Choroid plexus epithelial cell (primary cell): ENCODE data around the gene EYS.

Source experiments
- DNase-seq: peaks from one replicate; pipeline ENCODE4 v3.0.0-alpha.2; 2010; ENCODE audit warnings: low read depth
- H3K4me3 ChIP-seq: 2 replicates; pipeline ENCODE4 v1.5.1; 2011; ENCODE audit warnings: low read depth, mild to moderate bottlenecking, control low read depth, low read length, moderate library complexity
- TF ChIP-seq, protein P1 (sequence below): conservative IDR thresholded peaks from 2 replicates; pipeline ENCODE4 v1.5.1; 2011; ENCODE audit warnings: low read depth, mild to moderate bottlenecking, control low read depth, inconsistent platforms, low read length, moderate library complexity

EYS gene

DNA sequence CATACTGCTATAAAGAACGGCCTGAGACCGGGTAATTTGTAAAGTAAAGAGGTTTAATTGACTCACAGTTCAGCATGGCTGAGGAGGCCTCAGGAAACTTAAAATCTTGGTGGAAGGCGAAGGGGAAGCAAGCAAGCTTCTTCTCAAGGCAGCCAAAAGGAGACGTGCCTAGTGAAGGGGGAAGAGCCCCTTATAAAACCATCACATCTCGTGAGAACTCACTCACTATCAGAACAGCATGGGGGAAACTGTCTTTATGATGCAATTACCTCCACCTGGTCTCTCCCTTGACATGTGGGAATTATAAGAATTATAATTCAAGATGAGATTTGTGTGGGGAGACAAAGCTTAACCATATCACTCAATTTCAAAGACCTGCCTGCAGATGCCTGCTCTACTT lies 447.0 kb downstream of the EYS start:
- TF ChIP-seq, protein P1, sequence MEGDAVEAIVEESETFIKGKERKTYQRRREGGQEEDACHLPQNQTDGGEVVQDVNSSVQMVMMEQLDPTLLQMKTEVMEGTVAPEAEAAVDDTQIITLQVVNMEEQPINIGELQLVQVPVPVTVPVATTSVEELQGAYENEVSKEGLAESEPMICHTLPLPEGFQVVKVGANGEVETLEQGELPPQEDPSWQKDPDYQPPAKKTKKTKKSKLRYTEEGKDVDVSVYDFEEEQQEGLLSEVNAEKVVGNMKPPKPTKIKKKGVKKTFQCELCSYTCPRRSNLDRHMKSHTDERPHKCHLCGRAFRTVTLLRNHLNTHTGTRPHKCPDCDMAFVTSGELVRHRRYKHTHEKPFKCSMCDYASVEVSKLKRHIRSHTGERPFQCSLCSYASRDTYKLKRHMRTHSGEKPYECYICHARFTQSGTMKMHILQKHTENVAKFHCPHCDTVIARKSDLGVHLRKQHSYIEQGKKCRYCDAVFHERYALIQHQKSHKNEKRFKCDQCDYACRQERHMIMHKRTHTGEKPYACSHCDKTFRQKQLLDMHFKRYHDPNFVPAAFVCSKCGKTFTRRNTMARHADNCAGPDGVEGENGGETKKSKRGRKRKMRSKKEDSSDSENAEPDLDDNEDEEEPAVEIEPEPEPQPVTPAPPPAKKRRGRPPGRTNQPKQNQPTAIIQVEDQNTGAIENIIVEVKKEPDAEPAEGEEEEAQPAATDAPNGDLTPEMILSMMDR = no peak
- no peak overlapping the region for H3K4me3 ChIP-seq
- no peak for DNase-seq

DNA sequence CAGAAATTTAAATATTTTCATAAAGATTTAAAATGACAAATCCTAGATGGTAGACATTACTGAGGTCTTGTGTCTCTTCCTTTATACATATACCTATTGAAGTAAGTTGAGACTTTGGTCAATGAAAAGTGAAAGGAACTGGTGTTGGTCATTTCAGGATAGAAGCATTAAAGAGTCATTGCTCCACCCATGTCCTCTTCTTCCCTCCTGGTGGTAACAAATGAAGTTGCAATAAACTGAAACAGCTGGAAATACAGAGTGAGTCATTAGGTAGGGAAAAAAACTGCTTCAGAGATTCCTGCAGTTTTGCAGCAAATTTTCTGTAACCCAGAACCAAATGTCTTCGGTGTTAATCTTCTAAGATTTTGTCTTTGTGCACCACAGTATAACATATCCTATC lies 448.0 kb downstream of the EYS start:
- peak; percentile 75 for DNase-seq
- TF ChIP-seq, protein P1 = peak; percentile 57
- no peak overlapping the region for H3K4me3 ChIP-seq

DNA sequence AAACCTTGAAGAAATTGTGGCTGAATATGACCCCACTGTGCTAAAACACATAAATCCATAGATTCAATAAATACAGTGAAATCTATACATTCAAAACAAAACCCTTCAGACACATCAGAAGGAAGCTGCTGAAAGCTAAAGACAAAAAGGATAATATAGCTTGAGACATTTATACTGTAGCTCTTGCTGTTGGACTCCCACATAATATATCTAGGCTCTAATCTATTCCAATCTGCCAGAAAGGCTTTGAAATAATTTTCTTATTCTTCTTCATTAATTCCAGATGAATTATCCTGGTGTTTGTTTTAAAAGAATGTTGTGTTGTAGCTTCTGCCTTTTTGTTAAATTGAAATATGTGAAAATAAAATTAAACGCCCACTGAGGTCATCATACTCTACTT lies 454.0 kb downstream of the EYS start:
- no peak overlapping the region for H3K4me3 ChIP-seq
- TF ChIP-seq, protein P1 = no peak
- DNase-seq = no peak

DNA sequence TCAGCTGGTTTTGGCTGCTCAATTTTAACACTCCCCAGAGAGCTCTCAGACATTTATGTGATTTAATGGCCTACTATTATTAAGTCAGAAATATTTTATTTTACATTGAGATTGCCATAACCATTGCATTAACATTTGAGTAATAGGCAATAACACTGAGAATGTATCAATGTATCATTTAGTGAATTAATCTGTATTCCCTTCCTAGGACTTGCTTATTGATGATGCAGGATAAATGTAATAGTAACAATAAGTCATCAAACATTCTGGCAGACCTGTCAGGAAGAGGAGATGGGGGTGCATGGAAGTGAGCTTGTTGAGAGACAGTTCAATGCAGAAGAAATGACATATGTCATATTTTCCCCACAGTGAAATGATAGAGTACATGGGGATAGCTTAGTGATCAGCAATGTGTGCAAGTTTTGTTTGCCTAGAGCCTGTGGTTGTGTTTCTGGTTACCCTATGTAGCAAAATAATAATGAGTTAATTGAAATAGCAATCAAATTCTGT lies 458.9 kb downstream of the EYS start:
- TF ChIP-seq, protein P1 = no peak
- H3K4me3 ChIP-seq = no peak overlapping the region
- DNase-seq = no peak

DNA sequence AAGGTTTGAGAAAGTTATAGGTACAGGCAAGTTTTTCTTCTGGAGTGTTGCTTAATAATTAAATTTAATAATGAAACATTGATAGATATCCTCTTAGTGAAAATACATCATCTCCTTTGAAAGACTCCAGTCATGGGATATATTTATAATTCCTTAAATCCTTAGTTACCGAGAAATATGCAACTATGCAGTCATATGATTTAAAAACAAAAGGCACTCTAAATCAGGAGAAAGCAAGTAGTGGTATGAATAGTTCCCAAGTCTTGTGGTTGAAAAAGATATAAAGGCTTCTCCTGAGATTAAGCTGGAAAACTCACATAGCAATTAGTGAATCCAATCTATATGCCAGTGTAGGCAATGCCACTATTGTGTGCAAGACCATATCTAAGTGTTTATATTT lies 475.4 kb downstream of the EYS start:
- H3K4me3 ChIP-seq = no peak overlapping the region
- peak; percentile 4 for DNase-seq
- TF ChIP-seq, protein P1 = no peak

DNA sequence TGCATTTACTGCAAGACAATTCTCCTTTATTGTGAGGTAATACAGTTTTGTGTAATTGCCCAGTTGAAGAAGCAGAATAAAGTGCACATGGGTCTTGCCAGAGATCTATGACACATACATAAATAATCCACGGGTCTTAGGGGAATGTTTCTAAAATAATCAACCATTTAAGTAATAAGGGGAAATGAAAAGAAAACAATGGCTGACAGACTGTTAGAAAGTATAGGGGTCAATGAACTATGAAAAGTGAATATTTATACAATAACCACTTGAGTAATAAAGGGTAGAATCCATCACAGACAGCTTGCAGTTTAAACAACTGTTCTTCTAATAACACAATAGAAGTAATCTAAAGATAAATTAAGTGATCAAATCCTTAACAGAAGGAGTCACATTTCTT lies 477.2 kb downstream of the EYS start:
- DNase-seq = peak; percentile 53
- TF ChIP-seq, protein P1 = no peak
- H3K4me3 ChIP-seq = no peak overlapping the region

DNA sequence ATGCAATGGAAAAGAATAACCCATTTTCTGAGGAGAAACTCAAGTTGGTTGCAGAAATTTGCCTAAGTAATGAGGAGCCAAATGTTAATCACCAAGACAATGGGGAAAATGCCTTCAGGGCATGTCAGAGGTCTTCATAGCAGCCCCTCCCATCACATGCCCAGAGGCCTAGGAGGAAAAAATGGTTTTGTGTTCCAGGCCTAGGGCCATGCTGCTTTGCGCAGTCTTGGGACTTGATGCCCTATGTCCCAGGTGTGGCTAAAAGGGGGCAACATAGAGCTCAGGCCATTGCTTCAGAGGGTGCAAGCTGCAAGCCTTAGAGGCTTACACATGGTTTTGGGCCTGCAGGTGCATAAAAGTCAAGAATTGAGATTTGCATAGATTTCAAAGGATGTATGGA lies 485.9 kb downstream of the EYS start:
- no peak for DNase-seq
- TF ChIP-seq, protein P1 = no peak
- H3K4me3 ChIP-seq = no peak overlapping the region
